Astrocyte (in vitro differentiated cells and primary cell): Measurements from ENCODE around the gene OTUD7B.

ENCODE experiments used
- EZH2 ChIP-seq: IDR thresholded peaks from 2 replicates; pipeline ENCODE4 v1.6.1; 2012; ENCODE audit warnings: mild to moderate bottlenecking, low read length, inconsistent platforms; ENCODE audit not compliant: insufficient read depth
- TF ChIP-seq, protein P1 (sequence below): IDR thresholded peaks from 2 replicates; pipeline ENCODE4 v1.5.1; 2011; ENCODE audit warnings: low read depth, mild to moderate bottlenecking, inconsistent platforms, low read length, moderate library complexity; ENCODE audit not compliant: insufficient read depth

DNA sequence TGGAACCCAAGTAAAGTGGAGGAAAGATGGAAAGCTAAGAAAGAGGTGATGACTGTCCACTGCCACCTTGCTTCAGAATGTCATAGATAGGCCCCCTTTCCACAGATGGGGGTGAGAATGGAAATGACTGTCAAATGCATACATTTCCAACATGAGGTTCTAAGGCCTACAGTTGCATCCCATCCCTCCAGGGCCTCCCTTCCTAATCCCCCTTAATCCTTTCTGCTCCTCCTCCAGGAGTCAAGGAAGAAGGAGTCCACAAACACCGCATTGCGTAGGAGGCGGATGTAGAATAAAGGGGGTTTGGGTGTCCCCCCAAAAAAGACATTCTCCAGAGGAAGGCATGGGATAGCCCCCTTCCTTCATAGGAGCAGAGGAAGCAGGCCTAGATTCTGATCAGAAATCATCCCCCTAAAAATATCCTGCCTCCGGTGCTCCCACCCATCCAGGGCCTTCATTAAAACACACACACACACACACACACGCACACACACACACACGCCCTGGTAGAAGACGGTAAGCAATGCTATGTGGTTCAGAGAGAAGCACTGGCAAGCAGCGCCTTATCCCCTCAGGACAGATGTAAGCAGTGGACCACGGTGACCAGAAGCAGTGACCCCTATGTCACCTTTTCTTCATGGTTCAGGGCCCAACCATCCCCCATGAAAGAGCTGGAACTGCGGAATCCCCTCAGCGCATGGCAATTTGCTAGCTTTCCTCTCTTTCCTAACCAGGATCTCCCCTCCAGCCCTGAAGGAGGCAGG lies 94.9 kb downstream of the OTUD7B start:
- TF ChIP-seq, protein P1, sequence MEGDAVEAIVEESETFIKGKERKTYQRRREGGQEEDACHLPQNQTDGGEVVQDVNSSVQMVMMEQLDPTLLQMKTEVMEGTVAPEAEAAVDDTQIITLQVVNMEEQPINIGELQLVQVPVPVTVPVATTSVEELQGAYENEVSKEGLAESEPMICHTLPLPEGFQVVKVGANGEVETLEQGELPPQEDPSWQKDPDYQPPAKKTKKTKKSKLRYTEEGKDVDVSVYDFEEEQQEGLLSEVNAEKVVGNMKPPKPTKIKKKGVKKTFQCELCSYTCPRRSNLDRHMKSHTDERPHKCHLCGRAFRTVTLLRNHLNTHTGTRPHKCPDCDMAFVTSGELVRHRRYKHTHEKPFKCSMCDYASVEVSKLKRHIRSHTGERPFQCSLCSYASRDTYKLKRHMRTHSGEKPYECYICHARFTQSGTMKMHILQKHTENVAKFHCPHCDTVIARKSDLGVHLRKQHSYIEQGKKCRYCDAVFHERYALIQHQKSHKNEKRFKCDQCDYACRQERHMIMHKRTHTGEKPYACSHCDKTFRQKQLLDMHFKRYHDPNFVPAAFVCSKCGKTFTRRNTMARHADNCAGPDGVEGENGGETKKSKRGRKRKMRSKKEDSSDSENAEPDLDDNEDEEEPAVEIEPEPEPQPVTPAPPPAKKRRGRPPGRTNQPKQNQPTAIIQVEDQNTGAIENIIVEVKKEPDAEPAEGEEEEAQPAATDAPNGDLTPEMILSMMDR: no peak
- no peak for TF ChIP-seq EZH2
